PC-9 (cell line): Measurements from ENCODE around the gene CCDC81. TPM values are rescaled to one million over a fixed set of nuclear protein-coding genes. Genes with fewer than 3 reads are reported as not detected.
"Not testable (repeated sequence)": the region's sequence is repeated elsewhere in the genome, so short reads cannot be mapped to it uniquely, and the experiment has no call there.

Source experiments
- BruUV-seq: library from RNA; stranded (reverse); fragments of 400-500 nt; replicated peaks from 2 replicates; lab custom pipeline; 2021; lab: Mats Ljungman, UMichigan
- CTCF ChIA-PET: fragments of 300-600 bp; sonication (Branson Sonifier 250); formaldehyde crosslinking; loops from one replicate; lab custom pipeline; 2022; ENCODE audit warnings: antibody characterized with exemption; lab: Charles Lee
- POLR2A ChIA-PET: fragments of 300-600 bp; sonication (Branson Sonifier 250); formaldehyde crosslinking; loops from one replicate; lab custom pipeline; 2022; ENCODE audit warnings: antibody characterized with exemption; ENCODE audit not compliant: unreplicated experiment; lab: Charles Lee
- DNase-seq, 2 experiments: peaks; one replicate each; pipeline versions ENCODE4 v3.0.0 to v3.0.0-alpha.2; 2015 to 2022; ENCODE audit warnings: mixed read lengths in 1 of 2
- H2AFZ ChIP-seq: fragments of 200-600 bp; sonication (generic); 2 replicates; pipeline ENCODE4 v1.8.1; 2017; ENCODE audit warnings: antibody characterized with exemption
- H3F3A ChIP-seq: fragments of 200-600 bp; sonication (generic); 2 replicates; pipeline ENCODE4 v1.8.1; 2017; ENCODE audit warnings: antibody characterized with exemption, mild to moderate bottlenecking, low read depth; ENCODE audit not compliant: insufficient read depth
- H3K27ac ChIP-seq: fragments of 200-600 bp; sonication (generic); 2 replicates; pipeline ENCODE4 v1.6.1; 2016; ENCODE audit warnings: mixed run types
- H3K27me3 ChIP-seq: fragments of 200-600 bp; sonication (generic); 2 replicates; pipeline ENCODE4 v1.6.1; 2016; ENCODE audit warnings: low read depth, mixed run types; ENCODE audit not compliant: insufficient read depth
- H3K36me3 ChIP-seq: fragments of 200-600 bp; sonication (generic); 2 replicates; pipeline ENCODE4 v1.6.1; 2016; ENCODE audit warnings: low read depth, mixed run types
- H3K4me1 ChIP-seq: fragments of 200-600 bp; sonication (generic); replicated peaks from 2 replicates; pipeline ENCODE4 v1.6.1; 2016; ENCODE audit warnings: mixed run types; ENCODE audit not compliant: insufficient read depth
- H3K4me2 ChIP-seq: fragments of 200-600 bp; sonication (generic); 2 replicates; pipeline ENCODE4 v1.6.1; 2017; ENCODE audit warnings: mixed run types
- H3K4me3 ChIP-seq: fragments of 200-600 bp; sonication (generic); 2 replicates; pipeline ENCODE4 v1.6.1; 2016; ENCODE audit warnings: mixed run types
- H3K79me2 ChIP-seq: fragments of 200-600 bp; sonication (generic); 2 replicates; pipeline ENCODE4 v1.6.1; 2017; ENCODE audit warnings: low read depth, mixed run types
- H3K9me2 ChIP-seq: fragments of 200-600 bp; sonication (generic); 2 replicates; pipeline ENCODE4 v1.8.1; 2017; ENCODE audit warnings: mild to moderate bottlenecking; ENCODE audit not compliant: insufficient read depth
- H3K9me3 ChIP-seq: fragments of 200-600 bp; sonication (generic); 2 replicates; pipeline ENCODE4 v1.8.1; 2016; ENCODE audit warnings: low read depth; ENCODE audit not compliant: insufficient read depth
- H4K20me1 ChIP-seq: fragments of 200-600 bp; sonication (generic); 2 replicates; pipeline ENCODE4 v1.8.1; 2017; ENCODE audit not compliant: insufficient read depth
- CTCF ChIP-seq: fragments of 200-600 bp; sonication (generic); conservative IDR thresholded peaks from 2 replicates; pipeline ENCODE4 v1.6.1; 2017; ENCODE audit warnings: mixed run types, antibody characterized with exemption, mild to moderate bottlenecking, moderate library complexity
- EZH2 ChIP-seq: fragments of 200-600 bp; sonication (generic); IDR thresholded peaks from 2 replicates; pipeline ENCODE4 v1.8.0; 2017; ENCODE audit warnings: antibody characterized with exemption, low read depth
- intact Hi-C: fragments of 100-400 bp; cut with micrococcal nuclease; formaldehyde crosslinking; loops from one replicate; pipeline ENCODE4 v1.10.0; 2022; ENCODE audit not compliant: unreplicated experiment
- total RNA-seq: library from RNA; stranded (reverse); gene quantifications from 2 replicates; pipeline ENCODE4 v1.2.3, GENCODE V29; 2021

CCDC81 gene
- total RNA-seq, 1 experiment from 2014 or later: 0.65 TPM

- DNase-seq: no peak
- no peaks in the 10 kb centered on the region for H3F3A ChIP-seq
- H3K9me3 ChIP-seq: no peaks in the 10 kb centered on the region
- H3K4me1 ChIP-seq: no peaks in the 10 kb centered on the region
- intact Hi-C loops: no loop called here
- no peak overlapping the region for H3K27ac ChIP-seq
- ChIA-PET CTCF (interaction anchor here (0.7 kb wide), 1 partner anchor 221 kb away, joined by 3 read pairs; no protein-coding TSS in a partner anchor), POLR2A (no interaction called here)
- H3K9me2 ChIP-seq: no peaks in the 10 kb centered on the region
- H3K27me3 ChIP-seq: no peaks in the 10 kb centered on the region
- H3K4me3 ChIP-seq: no peak overlapping the region
- H3K79me2 ChIP-seq: 0 out of 2 replicates have a peak, but pooled peaks cover 8% of the 10 kb centered on the region
- no peak overlapping the region for H3K4me2 ChIP-seq
- H2AFZ ChIP-seq: no peak overlapping the region
- H3K36me3 ChIP-seq: peaks cover 6% of the 10 kb centered on the region; the same call in 1 of the 2 replicates
- no TSS peak for BruUV-seq
- H4K20me1 ChIP-seq: no peaks in the 10 kb centered on the region
- TF ChIP-seq EZH2 (no peak), CTCF (no peak)
Measured at GRCh38 chr11:86341382-86341781, 33.3 kb upstream of the CCDC81 start.

- no peaks in the 10 kb centered on the region for H3K27me3 ChIP-seq
- H4K20me1 ChIP-seq: no peaks in the 10 kb centered on the region
- no peak overlapping the region for H3K4me3 ChIP-seq
- no peaks in the 10 kb centered on the region for H3K9me2 ChIP-seq
- no peak overlapping the region for H3K27ac ChIP-seq
- no TSS peak for BruUV-seq
- no peaks in the 10 kb centered on the region for H3K9me3 ChIP-seq
- no peak for DNase-seq
- 0 out of 2 replicates have a peak, but pooled peaks cover 3% of the 10 kb centered on the region for H3F3A ChIP-seq
- H3K36me3 ChIP-seq: peaks cover 6% of the 10 kb centered on the region; the same call in 1 of the 2 replicates
- CTCF ChIA-PET: no interaction called here
- no peak overlapping the region for H3K4me2 ChIP-seq
- 0 out of 2 replicates have a peak, but pooled peaks cover 8% of the 10 kb centered on the region for H3K79me2 ChIP-seq
- no peaks in the 10 kb centered on the region for H3K4me1 ChIP-seq
- POLR2A ChIA-PET: interaction anchor here (0.6 kb wide), 1 partner anchor 458 kb away, joined by 5 read pairs; no protein-coding TSS in a partner anchor
- TF ChIP-seq CTCF: no peak
- intact Hi-C loops: no loop called here
- no peak overlapping the region for H2AFZ ChIP-seq
Measured at GRCh38 chr11:86346513-86346912, 28.2 kb upstream of the CCDC81 start.

GRCh38 chr11:86355256-86355655 is 19.4 kb upstream of the CCDC81 start:
- intact Hi-C loops: no loop called here
- Histone ChIP-seq H3K79me2 (no peaks in the 10 kb centered on the region), H2AFZ (no peak overlapping the region), H3F3A (no peaks in the 10 kb centered on the region; the same call in 1 of the 2 replicates), H3K4me1 (no peaks in the 10 kb centered on the region), H3K27me3 (no peaks in the 10 kb centered on the region), H3K9me2 (no peaks in the 10 kb centered on the region), H3K4me2 (no peak overlapping the region), H3K36me3 (no peaks in the 10 kb centered on the region), H4K20me1 (no peaks in the 10 kb centered on the region), H3K4me3 (no peak overlapping the region), H3K27ac (no peak overlapping the region), H3K9me3 (no peaks in the 10 kb centered on the region)
- peak in 1 of 2 experiments; percentile 12 for DNase-seq
- ChIA-PET POLR2A (no interaction called here), CTCF (no interaction called here)
- no peak for TF ChIP-seq EZH2
- no peak for TF ChIP-seq CTCF
- BruUV-seq: no TSS peak

GRCh38 chr11:86357412-86357811 is 17.3 kb upstream of the CCDC81 start:
- H3K36me3 ChIP-seq, CTCF ChIA-PET, H2AFZ ChIP-seq, H3K4me2 ChIP-seq, H3K4me3 ChIP-seq, H3K79me2 ChIP-seq, H3K9me2 ChIP-seq, DNase-seq, H4K20me1 ChIP-seq, intact Hi-C loops, H3K27me3 ChIP-seq, H3K4me1 ChIP-seq, H3K27ac ChIP-seq, H3K9me3 ChIP-seq, BruUV-seq, POLR2A ChIA-PET, H3F3A ChIP-seq: not testable (repeated sequence)
